ENCODE data around the gene ZCCHC2. TPM values are rescaled to one million over a fixed set of nuclear protein-coding genes. Genes with fewer than 3 reads are reported as not detected.

The ZCCHC2 gene
- total and polyA plus RNA-seq, 4 donors, result 7.1 to 25.4 (median 10.8) TPM

DNA sequence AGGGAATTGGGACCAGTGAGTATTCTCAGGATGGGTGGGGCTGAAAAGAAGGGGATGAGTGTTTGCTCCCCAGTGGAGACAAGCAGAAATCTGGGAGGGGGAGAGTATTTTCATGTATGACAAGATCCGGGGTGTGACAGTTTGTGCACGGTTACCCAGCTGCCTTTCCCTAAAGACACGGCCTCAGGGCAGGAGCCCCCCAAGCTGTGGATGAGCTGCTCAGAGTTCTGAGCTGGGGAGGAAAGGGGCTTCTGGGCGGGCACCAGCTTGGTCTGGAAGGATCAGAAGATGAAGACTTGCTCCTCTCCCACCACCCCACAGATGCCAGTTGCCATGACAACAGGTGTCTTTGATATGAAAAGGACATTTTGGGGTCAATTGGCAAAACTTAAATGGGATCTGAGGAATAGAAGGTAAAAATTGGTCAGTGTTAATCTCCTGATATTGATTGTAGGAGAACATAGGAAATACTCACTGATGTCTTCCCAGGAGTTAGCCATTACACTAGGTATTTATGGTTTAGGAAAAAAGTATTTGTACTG lies 29.2 kb downstream of the ZCCHC2 start:
- Histone ChIP-seq H3K27ac (ENCODE audit: low read depth in 1 of 2, low read length in 2 of 2) (no peak overlapping the region), H3K4me3 (ENCODE audit: low read depth in 1 of 3, low read length in 3 of 3) (no peak overlapping the region), H3K9me3 (ENCODE audit: control insufficient read depth in 4 of 4, low read length in 3 of 4) (no peaks in the 10 kb centered on the region), H3K27me3 (ENCODE audit: control insufficient read depth in 4 of 4, insufficient read depth in 4 of 4, low read length in 3 of 4) (no peaks in the 10 kb centered on the region), H3K36me3 (ENCODE audit: control insufficient read depth in 4 of 4, insufficient read depth in 3 of 4, low read depth in 1 of 4, low read length in 3 of 4) (peaks cover 11 to 41% (median 37%) of the 10 kb centered on the region in 4 donors), H3K4me1 (ENCODE audit: control insufficient read depth in 4 of 4, insufficient read depth in 4 of 4, low read length in 3 of 4) (no peaks in the 10 kb centered on the region), H3K9ac (ENCODE audit: low read depth in 1 of 2, low read length in 2 of 2) (no peak overlapping the region)
- WGBS, result 95% methylated on average over 4 of the region's 4 CpGs
- TF ChIP-seq FOXA2 (IDR thresholded peaks at IDR 0.05), result no peak
- no peak for TF ChIP-seq HNF4G (IDR thresholded peaks at IDR 0.05)
- TF ChIP-seq GABPA (IDR thresholded peaks at IDR 0.05 in 1 of 2, conservative IDR thresholded peaks at IDR 0.05 in 1 of 2), result no peak
- no peak for TF ChIP-seq SP1 (IDR thresholded peaks at IDR 0.05)
- TF ChIP-seq, protein P1, sequence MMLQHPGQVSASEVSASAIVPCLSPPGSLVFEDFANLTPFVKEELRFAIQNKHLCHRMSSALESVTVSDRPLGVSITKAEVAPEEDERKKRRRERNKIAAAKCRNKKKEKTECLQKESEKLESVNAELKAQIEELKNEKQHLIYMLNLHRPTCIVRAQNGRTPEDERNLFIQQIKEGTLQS (IDR thresholded peaks at IDR 0.05), result no peak
- no peak for TF ChIP-seq HNF4A (conservative IDR thresholded peaks at IDR 0.05)
- TF ChIP-seq CTCF (IDR thresholded peaks at IDR 0.05; ENCODE audit: low read depth, low read length, missing input control), result no peak
- DNase-seq (ENCODE audit: low spot score), result no peak

GRCh38 chr18:62554061-62554815 lies 31.4 kb downstream of the ZCCHC2 start:
- H3K4me3 ChIP-seq (ENCODE audit: low read depth in 1 of 3, low read length in 3 of 3), result no peak overlapping the region
- no peak for TF ChIP-seq HNF4A (conservative IDR thresholded peaks at IDR 0.05)
- TF ChIP-seq FOXA2 (IDR thresholded peaks at IDR 0.05), result no peak
- TF ChIP-seq ZBTB33 (IDR thresholded peaks at IDR 0.05), result no peak
- H3K27ac ChIP-seq (ENCODE audit: low read depth in 1 of 2, low read length in 2 of 2), result no peak overlapping the region
- H3K9ac ChIP-seq (ENCODE audit: low read depth in 1 of 2, low read length in 2 of 2), result no peak overlapping the region
- H3K36me3 ChIP-seq (ENCODE audit: control insufficient read depth in 4 of 4, insufficient read depth in 3 of 4, low read depth in 1 of 4, low read length in 3 of 4), result peaks cover 6 to 58% (median 53%) of the 10 kb centered on the region in 4 donors
- WGBS, result 83% methylated on average over 6 of the region's 6 CpGs
- no peak for DNase-seq (ENCODE audit: low spot score)
- no peaks in the 10 kb centered on the region for H3K27me3 ChIP-seq (ENCODE audit: control insufficient read depth in 4 of 4, insufficient read depth in 4 of 4, low read length in 3 of 4)
- H3K4me1 ChIP-seq (ENCODE audit: control insufficient read depth in 4 of 4, insufficient read depth in 4 of 4, low read length in 3 of 4), result no peaks in the 10 kb centered on the region
- H3K9me3 ChIP-seq (ENCODE audit: control insufficient read depth in 4 of 4, low read length in 3 of 4), result no peaks in the 10 kb centered on the region

DNA sequence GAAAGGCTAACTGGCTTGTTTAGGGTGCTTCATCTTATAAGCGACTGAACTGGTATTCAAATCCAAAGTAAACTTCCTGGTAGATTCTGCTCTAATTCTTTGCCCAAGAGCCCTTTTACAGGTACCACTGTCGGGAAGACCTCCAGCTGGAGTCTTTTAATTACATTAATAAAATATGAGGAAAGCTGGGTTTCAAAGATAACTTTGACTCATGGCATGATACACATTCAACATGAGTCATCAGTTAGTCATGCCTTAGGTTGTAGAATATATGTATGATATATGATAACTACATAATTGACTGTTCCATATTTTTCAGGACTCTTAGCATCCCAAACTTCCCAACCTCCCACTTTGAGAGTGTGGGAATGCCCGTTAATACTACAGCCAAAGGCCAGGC lies 32.3 kb downstream of the ZCCHC2 start:
- H3K27me3 ChIP-seq (ENCODE audit: control insufficient read depth in 4 of 4, insufficient read depth in 4 of 4, low read length in 3 of 4), result no peaks in the 10 kb centered on the region
- TF ChIP-seq, protein P1 (IDR thresholded peaks at IDR 0.05), result no peak
- TF ChIP-seq HNF4G (IDR thresholded peaks at IDR 0.05), result no peak
- no peak for TF ChIP-seq EGR1 (IDR thresholded peaks at IDR 0.05; ENCODE audit: low read depth in 2 of 2)
- no peak for TF ChIP-seq RXRA (IDR thresholded peaks at IDR 0.05)
- TF ChIP-seq HNF4A (conservative IDR thresholded peaks at IDR 0.05), result no peak
- no peak for TF ChIP-seq YY1 (IDR thresholded peaks at IDR 0.05)
- TF ChIP-seq NR2F2 (IDR thresholded peaks at IDR 0.05), result no peak
- TF ChIP-seq CTCF (IDR thresholded peaks at IDR 0.05; ENCODE audit: low read depth, low read length, missing input control), result no peak
- TF ChIP-seq ZBTB33 (IDR thresholded peaks at IDR 0.05), result no peak
- no peak for TF ChIP-seq SP1 (IDR thresholded peaks at IDR 0.05)
- H3K4me1 ChIP-seq (ENCODE audit: control insufficient read depth in 4 of 4, insufficient read depth in 4 of 4, low read length in 3 of 4), result no peaks in the 10 kb centered on the region
- no peak for DNase-seq (ENCODE audit: low spot score)
- no peaks in the 10 kb centered on the region for H3K9me3 ChIP-seq (ENCODE audit: control insufficient read depth in 4 of 4, low read length in 3 of 4)
- no peak overlapping the region for H3K4me3 ChIP-seq (ENCODE audit: low read depth in 1 of 3, low read length in 3 of 3)
- no peak overlapping the region for H3K27ac ChIP-seq (ENCODE audit: low read depth in 1 of 2, low read length in 2 of 2)
- H3K36me3 ChIP-seq (ENCODE audit: control insufficient read depth in 4 of 4, insufficient read depth in 3 of 4, low read depth in 1 of 4, low read length in 3 of 4), result peaks cover 8 to 62% (median 55%) of the 10 kb centered on the region in 4 donors
- H3K9ac ChIP-seq (ENCODE audit: low read depth in 1 of 2, low read length in 2 of 2), result no peak overlapping the region
- 94% methylated on average over 3 of the region's 3 CpGs for WGBS

All from liver (tissue), 9 donors.